Hematopoietic multipotent progenitor cell (in vitro differentiated cells): ENCODE measurements around the gene ASIC4. TPM values are rescaled to one million over a fixed set of nuclear protein-coding genes. Genes with fewer than 3 reads are reported as not detected.
A peak's percentile ranks its signal among the peaks of the same experiment; 100 is the strongest.

Experiments used
- DNase-seq, 3 donors: peaks; one replicate each; pipeline ENCODE4 v3.0.0-alpha.2; 2011 to 2015; ENCODE audit warnings: low read depth in 2 of 3, low spot score in 2 of 3
- total RNA-seq: library from RNA; depleted of rRNA; stranded (reverse); fragments of >200 nt; gene quantifications from one replicate; pipeline ENCODE4 v1.2.3, GENCODE V29; 2012

The ASIC4 gene
- total RNA-seq, 1 donor: 0.27 TPM

DNA sequence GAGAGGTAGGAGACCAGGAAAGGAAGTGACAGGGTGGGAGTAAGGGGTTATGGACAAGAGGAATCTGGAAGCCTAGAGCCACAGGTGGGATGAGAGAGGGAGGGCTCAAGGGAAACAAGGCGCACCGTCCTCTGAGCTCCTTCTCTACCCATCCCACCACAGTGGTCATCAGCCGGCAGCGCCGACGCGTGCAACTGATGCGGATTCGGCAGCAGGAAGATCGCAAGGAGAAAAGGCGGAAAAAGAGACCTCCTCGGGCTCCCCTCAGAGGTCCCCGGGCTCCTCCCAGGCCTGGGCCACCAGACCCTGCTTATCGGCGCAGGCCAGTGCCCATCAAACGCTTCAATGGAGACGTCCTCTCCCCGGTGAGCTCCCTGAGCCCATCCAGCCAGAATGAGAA, 34.7 kb downstream of the ASIC4 start:
- DNase-seq: no peak

DNA sequence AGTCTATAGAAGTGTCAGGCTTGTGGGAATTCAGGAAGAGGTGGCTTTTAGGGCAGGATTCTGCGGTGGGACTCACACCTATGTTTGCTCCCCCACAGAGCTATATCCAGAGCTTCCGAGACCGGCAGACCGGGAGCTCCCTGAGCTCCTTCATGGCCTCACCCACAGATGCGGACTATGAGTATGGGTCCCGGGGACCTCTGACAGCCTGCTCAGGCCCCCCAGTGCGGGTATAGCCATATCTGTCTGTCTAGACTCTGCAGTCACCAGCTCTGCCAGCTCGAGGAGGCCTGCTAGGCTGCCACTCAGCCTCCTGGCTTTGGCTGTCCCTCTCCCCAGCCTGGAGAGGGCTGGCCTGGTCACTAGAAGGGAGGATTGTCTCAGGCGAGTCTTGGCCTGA, 35.3 kb downstream of the ASIC4 start:
- DNase-seq: no peak

DNA sequence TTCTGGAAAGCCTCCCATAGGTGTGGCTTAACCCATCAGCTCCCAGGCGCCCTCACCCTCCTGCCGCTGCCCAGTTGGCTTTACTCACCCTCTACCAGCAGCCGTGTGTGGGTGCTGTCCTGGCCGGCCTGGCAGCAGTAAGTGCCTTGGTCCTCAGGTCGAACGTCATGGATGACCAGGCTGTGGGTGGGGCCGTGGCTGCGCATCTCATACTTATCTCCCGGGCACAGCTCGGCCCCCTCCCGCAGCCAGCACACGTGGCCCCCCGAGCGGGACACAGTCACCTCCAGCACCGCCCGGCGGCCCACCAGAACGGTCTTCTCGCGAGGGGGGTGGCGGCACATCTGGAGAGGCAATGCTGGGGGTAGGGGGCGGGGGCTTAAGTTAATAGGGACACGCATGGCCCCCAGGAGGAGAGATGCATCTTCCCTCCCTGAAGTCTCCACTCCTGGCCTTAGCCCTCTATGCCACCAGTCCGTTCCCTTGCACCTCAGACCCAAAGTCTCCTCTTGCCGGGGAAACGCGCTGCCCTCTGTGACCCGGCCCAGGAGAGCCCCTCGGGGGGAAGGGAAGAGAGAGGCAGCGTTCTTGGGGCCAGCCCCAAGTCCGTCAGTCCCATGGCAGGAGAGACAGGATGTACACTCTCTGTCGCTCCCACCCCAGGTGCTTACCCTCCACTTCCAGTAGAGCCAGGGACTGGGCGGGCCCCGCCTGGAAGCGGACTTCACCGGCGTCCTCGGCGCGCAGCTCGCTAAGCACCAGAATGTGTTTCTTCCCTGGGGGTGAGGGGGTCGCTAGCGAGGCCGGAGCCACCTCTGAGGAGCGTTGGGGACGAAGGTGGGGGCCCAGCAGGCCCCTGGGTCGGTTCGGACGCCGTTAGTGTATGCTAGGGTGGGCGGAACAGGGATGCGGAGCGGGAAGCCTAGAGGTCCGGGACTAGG, 37.4 kb downstream of the ASIC4 start:
- DNase-seq: no peak

DNA sequence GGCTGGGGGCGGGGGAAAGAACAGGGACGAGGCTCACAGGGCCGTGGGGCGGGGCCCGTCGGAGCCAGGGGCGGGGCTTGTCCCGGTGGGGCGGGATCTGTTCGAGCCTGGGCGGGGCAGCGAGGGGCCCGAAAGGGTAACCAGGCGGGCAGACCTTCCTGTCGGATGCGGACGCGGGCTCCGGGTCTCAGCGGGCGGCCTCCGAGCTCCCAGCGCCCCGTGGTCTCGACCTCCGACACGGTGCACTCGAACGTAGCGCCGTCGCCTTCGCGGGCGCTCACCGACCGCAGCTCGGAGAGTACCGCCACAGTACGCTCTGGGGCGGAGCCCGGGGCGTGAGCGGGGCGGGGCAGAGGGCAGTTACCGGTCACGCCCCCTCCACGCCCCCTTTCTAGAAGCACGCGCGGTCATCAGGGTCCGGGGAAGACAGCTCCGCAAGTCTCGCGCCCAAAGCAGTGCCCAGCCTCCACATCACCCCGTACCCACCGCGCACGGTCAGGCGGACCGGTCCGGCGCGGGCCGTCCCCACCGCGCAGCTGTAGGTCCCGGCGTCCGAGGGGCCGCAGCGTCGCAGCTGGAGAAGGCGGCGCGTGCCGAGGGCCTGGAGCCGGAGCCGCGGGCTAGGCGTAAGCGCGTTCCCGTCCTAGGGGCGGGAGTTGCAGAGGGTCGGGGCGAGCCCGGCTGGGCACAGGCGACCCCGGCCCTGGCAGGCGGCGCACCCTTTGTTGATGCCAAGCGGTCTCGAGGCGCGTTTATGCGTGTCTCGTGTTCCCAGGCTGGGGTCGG, 38.3 kb downstream of the ASIC4 start:
- DNase-seq: peak; percentile 65 to 86 (median 82)

DNA sequence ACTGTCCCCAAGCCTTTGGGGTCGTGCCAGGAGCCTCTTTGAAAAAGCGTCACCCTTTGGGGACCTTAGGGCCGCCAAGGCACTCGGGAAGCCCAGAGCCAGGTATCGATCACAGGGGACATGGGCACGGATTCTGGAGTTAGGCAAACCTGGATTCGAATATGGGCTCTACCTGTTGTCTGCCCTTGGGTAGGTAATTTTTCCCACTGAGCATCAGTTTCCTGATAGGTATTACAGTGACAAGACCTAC, 38.8 kb downstream of the ASIC4 start:
- DNase-seq: no peak

DNA sequence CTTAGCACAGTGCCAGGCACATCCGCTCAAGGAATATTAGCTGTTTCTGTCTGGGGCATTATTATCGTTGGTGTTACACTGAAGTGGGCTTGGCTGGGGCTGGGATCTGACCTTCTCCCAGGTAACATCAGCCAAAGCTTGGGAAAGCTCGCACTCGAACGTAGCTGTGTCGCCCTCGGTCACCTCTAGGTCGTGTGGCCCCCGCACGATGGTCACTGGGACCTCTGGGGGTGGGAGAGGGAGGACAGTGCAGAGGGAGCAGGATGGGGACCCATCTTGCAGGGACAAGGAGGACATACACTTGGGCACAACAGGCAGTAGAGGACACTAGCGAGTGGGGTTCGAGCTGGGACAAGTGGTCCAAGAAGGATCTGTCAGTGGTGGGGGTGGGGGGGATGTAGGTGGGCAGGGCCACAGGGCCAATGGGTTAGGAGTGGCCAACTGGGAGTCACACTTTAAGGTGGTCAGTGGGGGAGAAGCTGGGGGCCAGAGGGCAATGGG, 39.2 kb downstream of the ASIC4 start:
- no peak for DNase-seq

DNA sequence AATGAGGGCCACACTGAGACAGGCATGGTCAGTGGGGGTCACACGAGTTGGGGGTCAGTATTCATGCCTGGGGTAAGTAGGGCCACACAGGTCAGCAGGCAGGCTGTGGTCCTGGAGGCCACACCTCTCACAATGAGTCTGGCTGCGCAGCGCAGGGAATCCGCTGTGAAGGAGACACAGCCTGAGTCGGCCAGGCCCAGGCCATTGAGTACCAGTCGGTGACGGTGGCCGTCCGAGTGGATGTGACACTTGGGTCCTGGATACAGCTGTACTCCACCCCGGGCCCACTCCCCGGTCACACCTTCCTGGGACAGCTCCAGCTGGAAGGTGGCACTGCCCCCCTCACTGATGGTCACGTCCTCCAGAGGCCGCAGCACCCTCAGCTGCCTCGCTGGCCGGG, 40.1 kb downstream of the ASIC4 start:
- no peak for DNase-seq

DNA sequence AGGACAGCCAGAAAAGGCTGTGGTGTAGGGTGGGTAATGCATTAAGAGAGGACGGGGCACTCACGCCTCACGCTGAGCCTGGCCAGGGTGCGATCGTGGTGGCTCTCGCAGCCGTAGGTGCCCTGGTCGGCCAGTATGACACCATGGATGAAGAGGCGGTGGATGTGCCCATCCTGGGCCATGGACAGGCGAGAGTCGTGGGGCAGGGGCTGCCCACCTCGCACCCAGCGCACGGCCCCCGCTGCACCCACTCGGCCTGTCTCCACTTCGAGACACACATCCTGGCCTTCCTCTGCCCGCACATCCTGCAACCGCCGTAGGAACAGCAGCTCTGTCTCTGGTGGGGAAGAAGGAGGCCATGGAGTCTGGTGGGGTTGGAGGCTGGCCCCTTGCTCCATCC, 41.7 kb downstream of the ASIC4 start:
- no peak for DNase-seq

DNA sequence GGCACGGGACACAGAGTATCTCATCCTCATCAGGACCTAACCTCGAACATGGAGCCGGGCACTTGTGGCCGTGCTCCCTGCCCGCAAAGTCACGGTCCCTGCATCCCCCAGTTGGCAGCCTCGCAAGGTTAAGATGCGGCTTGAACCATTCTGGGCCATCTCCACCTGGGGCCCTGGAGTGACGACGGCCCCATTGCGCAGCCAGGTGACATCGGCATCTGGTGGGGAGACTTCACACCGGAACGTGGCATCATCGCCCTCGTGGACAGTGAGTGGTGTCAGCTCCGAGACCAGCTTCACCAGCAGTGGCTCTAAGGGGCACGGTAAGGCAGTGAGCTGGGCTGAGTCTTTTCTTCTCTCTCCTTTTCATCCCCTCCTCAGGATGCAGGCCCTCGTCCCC, 42.1 kb downstream of the ASIC4 start:
- DNase-seq: no peak

DNA sequence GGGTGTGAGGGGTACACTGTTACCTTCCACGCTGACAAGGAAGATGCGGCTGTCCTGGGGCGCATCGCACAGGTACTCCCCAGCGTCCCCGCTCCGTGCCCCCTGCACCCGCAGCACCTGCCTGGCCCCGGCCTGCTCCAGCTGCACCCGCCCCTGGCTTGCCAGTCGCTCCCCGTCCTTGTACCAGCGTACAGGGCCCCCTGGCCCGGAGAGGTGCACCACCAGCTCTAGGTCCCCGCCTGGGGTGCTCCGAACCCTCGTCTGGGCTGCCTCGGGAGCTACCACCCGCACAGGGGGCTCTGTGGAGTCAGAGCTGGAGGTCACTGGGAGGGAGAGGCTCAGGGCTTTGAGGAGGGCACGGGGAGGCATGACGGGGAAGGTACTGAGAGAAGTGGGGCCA, 43.0 kb downstream of the ASIC4 start:
- no peak for DNase-seq

DNA sequence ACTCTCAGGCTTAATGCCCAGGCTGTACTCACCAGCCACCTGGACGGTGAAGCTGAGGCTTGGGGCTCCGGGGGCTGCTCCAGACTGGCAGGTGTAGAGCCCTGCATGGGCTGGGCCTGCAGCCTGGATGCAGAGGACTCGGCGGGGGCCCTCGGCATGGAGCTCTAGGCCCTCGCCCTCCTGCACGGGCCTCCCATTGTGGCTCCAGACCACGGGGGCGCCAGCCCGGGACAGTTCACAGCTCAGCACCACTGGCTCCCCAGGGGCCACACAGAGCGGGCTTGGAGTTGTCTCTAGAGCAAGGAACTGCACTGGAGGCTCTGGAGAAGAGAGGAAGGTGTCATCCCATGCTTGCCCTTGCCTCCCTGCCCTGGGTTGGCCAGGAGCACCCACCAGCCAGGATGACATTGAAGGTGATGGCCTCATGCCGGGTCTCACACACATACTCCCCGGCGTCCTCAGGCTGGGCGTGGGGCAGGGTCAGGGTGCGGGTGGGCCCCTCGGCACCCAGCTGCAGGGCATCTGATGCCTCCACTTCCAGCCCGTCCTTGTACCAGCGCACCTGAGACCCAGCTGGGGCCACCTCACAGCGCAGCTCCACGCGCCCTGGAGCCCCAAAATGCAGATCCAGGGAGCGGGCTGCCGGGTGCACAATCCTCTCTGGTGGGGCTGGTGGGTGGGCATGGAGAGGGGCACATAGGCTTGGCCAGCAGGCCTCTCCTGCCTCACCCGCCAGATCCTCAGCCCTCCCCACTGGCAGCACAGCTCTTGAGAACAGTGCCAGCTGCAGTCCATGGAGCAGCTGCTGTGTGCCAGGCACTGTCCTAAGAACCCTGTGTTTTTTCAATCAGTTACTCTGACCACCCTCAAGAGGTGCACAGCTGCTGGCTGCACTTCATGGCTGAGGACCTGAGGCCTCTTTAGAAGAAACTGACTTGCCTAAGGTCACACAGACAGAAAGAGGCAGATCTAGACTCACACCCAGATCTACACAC, 43.8 kb downstream of the ASIC4 start:
- DNase-seq: no peak

DNA sequence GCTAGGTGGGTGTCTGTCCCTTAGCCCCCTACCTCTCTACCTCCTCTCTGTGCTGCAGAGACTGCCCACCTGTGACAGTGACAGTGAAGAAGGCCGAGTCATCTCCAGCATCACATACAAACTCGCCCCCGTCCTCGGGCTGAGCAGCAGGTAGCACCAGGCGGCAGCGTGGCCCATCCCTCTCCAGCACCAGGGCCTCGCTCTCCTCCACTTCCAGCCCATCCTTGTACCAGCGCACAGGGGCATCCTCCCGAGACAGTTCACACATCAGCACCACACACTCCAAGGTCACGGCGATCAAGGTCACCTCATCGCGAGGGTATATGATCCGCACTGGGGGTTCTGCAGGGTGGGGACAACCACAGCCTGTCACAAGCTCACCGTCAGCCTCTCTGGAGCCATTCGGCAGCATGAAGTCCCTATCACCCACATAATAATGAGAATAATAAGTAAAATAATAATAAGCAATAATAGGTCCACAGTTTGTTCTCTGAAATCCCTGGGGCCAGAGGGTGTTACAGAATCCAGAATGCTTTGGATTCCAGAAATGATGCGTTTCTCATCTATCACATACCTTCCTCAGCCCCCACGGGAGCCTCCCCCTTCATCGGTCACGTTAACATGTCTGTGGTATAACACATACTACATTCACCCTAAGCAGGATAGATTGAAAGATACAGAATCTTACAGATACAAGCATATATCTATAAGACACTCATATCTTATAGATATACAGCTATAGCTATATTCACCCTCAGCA, 45.1 kb downstream of the ASIC4 start:
- DNase-seq: no peak

DNA sequence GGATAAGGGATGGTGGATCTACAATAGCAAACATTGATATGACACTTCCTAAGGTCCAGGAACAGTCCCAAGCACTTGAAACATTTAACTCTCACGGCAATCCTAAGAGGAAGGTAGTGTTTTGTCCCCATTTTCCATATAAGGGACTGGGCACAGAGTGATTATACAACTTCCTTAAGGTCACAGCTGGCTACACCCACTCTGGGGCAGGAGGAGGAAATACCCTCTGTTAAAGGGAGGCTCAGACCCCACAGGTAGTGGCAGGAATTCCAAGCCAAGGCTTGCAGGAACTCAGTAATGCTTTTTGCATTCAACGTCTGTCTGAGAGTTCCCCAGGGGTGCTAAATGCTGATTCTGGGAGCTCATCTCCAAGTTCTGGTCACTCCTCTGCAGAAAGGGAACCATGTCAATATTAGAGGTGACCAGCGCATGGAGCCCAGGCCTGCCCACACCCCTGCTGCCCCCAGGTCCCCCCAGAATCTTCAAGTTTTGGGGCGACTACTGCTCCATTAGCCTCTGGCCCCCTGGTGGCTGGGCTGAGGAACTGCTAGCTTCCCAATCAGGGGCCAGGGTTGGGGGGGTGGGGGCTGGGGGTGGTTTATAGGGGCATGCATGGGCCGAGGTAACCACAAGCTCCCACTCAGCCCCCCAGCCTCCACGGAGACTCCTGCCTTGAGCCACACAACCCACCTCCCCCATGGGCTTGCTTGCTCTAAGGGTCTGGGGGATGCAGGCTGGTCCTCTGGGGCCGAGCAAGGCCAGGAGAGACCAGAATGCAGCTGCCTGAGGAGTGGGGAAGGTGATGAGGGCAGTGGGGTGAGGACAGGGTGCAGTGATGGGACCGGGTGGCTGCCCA, 46.0 kb downstream of the ASIC4 start:
- peak in 1 of 3 donors; percentile 21 for DNase-seq

DNA sequence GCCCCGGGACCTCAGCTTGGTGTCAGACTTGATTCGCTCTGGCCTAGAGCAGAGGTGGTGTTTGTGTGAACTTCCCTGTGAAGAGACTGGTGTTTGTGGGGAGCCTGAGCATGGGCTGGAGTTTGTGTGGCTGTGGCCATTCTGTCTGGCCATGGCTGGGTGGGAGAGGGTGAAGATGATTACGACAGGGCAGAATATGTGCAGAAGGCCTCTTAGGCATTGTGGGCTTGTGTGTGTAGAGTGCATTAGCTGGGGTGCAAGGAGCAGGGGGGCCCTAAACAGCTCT, 46.6 kb downstream of the ASIC4 start:
- DNase-seq: no peak

DNA sequence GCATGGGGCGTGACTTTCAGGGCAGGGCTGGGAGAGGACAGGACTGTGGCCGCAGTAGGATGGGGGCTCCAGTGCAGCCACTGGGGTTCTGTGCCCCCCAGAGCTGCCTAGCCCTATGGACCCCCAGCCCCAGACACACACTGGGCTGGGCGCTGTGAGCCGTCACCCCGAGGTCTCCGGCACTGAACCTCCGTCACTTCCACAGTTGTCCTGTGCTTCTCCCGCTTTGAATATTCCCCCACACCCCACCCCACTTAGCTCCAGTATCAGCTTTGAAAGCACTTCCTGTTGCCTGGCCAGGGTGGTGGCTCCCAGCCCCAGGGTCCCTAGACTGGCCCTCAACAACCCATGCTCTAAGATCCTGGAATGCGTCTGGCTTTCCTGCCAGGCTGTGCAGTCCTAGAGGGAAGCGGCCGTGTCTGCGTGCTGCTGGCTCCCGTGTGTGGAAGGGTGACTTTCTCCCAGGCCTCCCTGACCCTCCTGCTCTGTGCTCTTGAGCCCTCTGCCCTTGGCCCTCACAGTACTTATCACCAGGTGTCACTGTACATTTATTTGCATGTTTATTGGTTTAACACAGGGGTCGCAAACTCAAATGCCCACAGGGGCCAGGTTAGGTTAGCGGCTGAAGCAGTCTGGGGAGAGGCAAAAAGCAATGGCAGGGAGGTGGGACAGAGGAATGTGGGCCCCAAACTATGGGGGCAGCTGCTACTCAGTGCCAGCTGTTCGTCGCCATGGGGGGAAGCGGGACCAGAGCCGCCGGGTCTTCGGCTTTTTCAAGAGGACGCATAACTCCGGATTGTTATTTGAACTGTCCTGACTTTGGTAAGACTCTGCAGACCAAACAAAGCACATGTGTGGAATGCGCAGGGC, 47.1 kb downstream of the ASIC4 start:
- DNase-seq: no peak

DNA sequence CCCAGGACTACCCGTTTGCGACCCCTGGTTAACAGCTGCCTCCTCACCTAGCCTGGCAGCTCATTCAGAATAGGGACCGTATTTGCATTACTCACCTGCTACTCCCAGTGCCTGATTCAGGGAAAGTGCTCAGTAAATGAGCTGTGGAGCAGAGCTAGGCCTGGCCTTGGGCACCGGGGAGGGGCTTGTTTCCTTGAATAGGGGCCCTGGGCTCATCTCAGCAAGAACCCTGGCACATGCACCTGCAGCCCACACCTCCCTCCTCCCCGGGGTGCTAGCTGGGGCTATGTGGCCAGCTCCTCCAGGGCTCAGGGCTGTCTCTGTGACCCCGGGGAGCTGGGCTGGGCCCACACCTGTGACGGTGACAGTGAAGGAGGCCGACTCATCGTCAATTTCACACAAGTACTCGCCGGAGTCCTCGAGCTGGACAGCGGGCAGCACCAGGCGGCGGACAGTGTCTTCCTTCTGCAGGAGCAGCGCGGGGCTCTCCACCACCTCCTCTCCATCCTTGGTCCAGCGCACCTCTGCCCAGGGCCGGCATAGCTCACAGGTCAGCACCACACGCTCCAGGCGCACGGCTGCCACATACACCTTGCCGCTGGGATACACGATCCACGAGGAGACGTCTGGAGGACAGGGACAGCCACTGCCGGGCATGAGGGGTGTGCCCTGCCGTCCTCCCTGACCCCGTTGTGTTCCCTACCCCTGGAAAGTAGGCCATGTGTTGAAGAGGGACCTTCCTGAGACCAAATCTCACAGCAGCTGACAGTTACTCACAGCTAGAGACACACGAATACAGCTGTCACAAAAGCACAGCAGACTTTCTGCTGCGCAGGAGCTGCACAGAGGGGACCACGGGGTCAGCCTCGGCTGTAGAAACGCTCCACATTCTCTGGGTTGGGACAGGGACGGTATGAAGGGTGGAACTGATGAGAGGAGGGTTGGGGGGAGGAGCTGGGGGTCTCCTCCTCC, 48.1 kb downstream of the ASIC4 start:
- no peak for DNase-seq

DNA sequence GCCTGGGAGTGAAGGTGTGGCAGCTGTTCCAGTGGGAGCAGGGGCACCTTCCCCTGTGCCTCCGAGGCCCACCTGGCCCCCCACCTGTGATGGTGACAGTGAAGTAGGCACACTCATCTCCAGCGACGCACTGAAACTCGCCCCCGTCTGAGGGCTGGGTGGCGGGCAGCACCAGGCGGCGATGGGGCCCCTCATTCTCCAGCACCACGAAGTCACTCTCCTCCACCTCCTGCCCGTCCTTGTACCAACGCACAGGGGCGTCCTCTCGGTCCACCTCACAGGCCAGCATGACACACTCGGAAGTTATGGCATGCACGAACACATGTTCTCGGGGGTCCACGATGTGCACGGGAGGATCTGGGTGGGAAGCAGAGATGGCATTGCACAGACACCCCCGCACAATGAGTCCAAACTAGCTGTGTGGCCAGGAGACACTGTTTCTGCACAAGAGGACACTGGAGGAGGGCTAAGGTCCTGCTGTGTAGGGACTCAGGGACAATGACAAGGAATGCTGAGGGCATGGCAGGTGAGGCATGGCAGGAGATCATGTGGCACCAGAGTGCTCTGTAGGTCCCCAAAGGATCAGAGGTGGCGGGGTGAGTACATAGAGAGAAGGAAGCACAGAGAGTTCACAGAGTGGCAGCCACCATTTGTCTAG, 49.1 kb downstream of the ASIC4 start:
- no peak for DNase-seq
